HG03439 (cell line): Measurements from ENCODE around the gene ASB13.

Experiments
- ATAC-seq: cut with Tn5 transposase; IDR thresholded peaks from one replicate; pipeline ENCODE4 v1.9.1; 2021; ENCODE audit warnings: mild to moderate bottlenecking, moderate library complexity; ENCODE audit not compliant: unreplicated experiment

The ASB13 gene

DNA sequence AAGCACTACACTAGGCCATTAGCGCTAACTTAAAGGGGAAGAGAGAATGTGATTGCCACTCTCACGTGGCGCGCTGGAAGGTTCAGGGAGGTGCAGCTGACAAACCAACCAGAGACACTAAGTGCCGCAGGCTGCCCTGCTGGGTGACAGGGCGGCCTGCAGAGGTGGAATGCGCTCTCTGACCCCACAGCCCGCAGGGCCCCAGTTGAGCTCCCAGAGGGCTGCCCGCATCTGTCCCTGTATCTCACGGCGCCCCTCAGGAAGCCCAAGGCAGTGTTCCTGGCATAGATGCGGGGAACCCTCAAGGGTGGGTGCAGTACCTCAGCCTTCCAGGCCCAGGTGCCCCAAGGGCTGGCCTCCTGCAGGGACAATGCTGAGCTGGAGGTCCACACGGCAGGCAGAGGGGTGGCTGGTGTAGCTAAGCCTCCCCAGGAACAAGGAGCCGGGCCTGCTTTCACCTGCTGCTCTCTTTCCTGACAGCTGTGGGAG lies 75.0 kb downstream of the ASB13 start:
- no peak for ATAC-seq

DNA sequence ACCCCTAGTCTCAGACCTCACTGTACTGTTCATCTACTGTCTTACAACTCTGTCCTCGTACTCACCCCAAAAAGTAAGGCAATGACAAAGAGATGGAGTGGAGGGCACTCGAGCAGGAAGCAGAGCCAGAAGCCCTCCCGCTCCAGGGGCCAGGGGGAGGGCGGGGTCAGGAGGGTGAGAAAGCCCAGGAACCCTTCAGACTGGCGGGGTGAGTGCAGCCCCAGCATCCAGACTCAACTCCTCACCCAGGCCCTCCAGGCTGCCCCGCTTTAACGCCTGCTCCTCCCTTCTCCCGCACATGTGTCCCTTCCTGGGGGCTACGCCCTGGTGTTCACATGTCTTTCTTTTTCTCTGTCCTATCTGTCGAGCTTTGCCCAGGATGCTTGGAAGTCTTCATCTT lies 75.6 kb downstream of the ASB13 start:
- ATAC-seq = no peak

DNA sequence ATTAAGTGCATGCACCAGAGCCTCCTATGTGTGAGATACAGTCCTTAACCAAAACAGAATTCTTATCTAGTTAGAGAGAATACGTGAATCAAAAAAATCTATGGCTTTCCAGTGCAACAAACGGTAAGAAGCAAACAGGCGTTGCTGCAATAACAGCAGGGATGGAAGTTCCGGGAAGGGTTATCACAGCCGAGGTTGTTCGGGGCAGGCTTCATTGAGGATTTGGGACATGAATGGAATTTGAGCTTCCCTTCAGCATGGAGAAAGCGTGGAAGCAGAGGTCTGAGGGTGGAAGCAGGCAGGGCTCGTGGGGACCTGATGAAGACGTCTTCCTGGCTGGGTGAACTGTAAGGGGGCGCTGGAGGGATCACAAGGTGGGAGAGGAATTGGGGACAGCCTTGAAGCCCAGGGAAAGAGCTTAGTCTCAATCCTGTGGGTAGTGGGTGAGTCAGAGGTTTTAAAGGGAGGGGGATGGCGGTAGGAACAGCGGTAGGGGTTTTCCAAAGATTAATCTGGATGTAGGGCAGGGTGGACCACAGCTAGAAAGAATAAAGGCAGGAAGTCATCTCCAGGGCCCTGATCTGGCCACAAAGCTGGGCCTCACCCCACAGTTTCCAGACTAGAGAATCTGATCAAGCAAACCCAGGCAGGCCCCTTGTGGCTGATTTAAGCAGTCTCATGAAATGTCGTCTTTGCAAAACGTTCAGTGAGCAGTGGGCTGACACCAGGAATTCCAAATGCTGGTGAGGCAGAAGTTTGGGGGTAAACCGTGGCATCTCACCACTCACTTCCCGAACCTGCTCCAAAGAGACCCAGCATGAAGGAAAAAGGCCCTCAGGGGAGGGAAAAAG lies 76.5 kb downstream of the ASB13 start:
- no peak for ATAC-seq

GRCh38 chr10:5589011-5589660 lies 77.3 kb downstream of the ASB13 start:
- no peak for ATAC-seq
